HUES48 (cell line): Measurements from ENCODE around the gene ACTR1A.

Experiments
- H3K27ac ChIP-seq: one replicate; pipeline ENCODE4 v1.7.0; 2013; ENCODE audit warnings: low read depth, low read length, inconsistent platforms
- H3K27me3 ChIP-seq: 2 replicates; pipeline ENCODE4 v1.6.1; 2013; ENCODE audit warnings: mild to moderate bottlenecking, low read length; ENCODE audit not compliant: control insufficient read depth, insufficient read depth
- H3K36me3 ChIP-seq: 2 replicates; pipeline ENCODE4 v1.6.1; 2013; ENCODE audit warnings: low read length; ENCODE audit not compliant: control insufficient read depth, insufficient read depth
- H3K4me1 ChIP-seq: 2 replicates; pipeline ENCODE4 v1.6.1; 2013; ENCODE audit warnings: mild to moderate bottlenecking, low read length; ENCODE audit not compliant: control insufficient read depth, insufficient read depth
- H3K4me3 ChIP-seq: 2 replicates; pipeline ENCODE4 v1.5.1; 2013; ENCODE audit warnings: mild to moderate bottlenecking, low read depth, low read length
- H3K9ac ChIP-seq: 2 replicates; pipeline ENCODE4 v1.6.1; 2013; ENCODE audit warnings: mild to moderate bottlenecking, low read depth, low read length, moderate library complexity
- H3K9me3 ChIP-seq: 2 replicates; pipeline ENCODE4 v1.6.1; 2013; ENCODE audit warnings: low read length; ENCODE audit not compliant: control insufficient read depth, insufficient read depth

ACTR1A gene

DNA sequence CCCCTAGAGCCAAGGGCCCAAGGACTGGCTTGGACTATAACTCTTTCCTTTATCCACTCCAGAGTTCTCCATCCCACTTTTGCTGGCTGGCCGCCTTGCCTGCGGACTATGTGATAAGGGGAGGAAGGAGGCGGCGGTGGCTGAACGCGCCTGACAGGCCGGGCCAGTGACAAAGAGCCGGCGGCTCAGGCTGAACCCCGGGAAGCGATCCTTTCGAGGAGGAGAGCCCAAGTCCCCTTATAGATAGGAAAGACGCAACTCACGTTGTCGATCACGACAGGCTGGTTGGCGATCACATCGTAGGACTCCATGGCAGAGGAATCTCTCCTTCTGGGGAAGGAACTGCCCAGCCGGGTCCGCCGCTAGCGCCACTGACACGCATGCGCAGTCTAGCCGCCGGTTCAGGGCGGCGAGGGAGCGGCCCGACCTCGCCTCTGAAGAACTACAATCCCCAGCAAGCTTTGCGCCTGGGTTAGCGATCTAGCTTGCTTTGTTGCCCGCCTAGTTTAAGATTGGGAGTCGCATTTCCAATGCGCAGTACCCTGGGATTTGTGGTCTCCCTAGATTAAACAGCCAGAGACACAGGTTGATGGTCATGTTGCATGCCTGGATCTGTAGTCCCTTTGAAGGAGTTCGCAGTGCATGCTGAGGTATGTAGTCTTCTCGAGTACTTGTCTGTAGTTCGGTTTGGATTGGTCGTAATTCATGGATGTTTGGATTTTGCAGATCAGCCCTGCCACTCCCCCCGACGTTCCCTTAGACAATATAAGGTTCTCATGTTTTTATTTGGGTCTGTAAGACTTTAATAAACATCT is at the start of gene ACTR1A:
TSS of gene ACTR1A (minus strand) at position 376 of the 815 bp plus-strand sequence. CDS start at position 311, 65 bp downstream.
- no peaks in the 10 kb centered on the region for H3K36me3 ChIP-seq
- H3K9me3 ChIP-seq = no peaks in the 10 kb centered on the region
- H3K9ac ChIP-seq = peak within 1 kb of the TSS; percentile 64
- peak within 1 kb of the TSS; percentile 79 for H3K27ac ChIP-seq
- H3K4me3 ChIP-seq = peak within 1 kb of the TSS; percentile 94
- peaks cover 17% of the 10 kb centered on the region for H3K4me1 ChIP-seq
- peaks cover 16% of the 10 kb centered on the region for H3K27me3 ChIP-seq

DNA sequence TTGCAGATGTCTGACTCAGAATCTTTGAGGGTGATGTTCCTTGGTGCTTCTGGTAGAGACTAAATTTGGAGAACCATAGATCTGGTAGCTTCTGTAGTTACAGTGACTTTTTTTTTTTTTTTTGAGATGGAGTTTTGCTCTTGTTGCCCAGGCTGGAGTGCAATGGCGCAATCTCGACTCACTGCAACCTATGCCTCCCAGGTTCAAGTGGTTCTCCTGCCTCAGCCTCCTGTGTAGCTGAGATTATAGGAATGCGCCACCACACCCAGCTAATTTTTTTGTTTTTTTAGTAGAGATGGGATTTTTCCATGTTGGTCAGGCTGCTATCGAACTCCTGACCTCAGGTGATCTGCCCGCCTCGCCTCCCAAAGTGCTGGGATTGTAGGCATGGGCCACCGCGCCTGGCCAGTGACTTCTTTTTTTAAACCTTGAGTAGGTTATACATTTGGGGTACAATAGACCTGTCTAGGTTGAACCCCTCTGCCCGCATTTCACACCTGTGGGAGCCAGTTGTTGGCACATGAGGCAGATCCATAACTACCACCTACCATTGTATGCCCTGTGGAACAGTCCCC is 48.2 kb upstream of the ACTR1A start:
- H3K4me3 ChIP-seq = no peak overlapping the region
- no peak overlapping the region for H3K9ac ChIP-seq
- H3K4me1 ChIP-seq = no peaks in the 10 kb centered on the region
- H3K27me3 ChIP-seq = no peaks in the 10 kb centered on the region
- H3K9me3 ChIP-seq = no peaks in the 10 kb centered on the region
- H3K36me3 ChIP-seq = no peaks in the 10 kb centered on the region
- no peak overlapping the region for H3K27ac ChIP-seq

DNA sequence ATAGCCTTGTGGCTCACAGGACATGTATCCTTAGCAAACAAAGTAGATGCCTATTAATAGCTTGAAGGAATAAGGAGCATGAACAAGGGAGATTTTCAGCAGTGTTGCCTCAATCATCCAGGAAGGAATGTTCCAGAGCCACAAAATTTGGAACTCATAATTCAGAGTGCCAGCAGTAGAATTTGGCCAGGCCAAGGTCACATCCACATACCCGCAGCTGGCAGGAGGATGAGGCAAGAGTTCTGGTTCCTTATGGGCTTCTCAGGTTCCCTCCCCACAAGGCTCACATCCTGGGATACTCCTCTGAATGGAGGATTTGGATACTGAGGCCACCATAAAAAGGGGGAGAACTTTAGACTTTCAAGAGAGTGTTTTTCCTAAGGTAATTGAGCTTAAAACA is 47.0 kb upstream of the ACTR1A start:
- H3K27me3 ChIP-seq = no peaks in the 10 kb centered on the region
- no peaks in the 10 kb centered on the region for H3K4me1 ChIP-seq
- no peaks in the 10 kb centered on the region for H3K36me3 ChIP-seq
- H3K9ac ChIP-seq = no peak overlapping the region
- no peak overlapping the region for H3K27ac ChIP-seq
- no peak overlapping the region for H3K4me3 ChIP-seq
- no peaks in the 10 kb centered on the region for H3K9me3 ChIP-seq

DNA sequence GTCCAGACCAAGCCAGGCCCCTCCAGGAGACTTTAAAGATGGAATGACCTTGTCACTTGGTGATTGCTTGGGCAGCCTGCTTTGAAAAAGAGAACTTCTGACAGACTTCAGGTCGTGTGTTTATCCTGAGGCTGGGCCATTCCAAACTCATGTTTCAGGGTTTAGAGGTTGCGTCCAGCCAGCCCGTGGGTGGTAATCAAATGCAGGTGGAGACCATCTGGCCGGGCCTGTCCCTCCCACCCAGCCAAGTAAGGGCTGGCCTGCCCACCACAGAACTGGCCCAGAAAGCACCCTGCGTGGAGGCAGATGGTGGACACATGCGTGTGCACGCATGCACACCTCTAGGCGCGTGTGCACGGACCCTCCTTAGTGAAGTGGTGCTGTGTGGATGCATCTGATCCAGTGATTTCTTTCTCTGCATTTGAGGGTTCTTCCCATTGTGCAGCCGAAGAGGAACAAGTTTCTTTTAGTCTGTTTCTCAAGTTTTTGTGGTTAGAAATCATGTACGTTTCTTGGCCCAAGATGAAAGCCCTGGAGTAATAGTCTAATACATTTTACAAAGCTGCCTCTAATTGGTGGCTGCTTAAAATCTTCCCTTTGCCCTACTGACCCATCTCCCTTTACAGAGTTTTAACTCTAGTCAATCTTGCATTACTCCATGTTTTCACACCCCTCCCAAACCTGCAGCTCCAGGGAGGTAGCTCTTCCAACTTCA is 44.3 kb upstream of the ACTR1A start:
- Histone ChIP-seq H3K27ac (no peak overlapping the region), H3K9me3 (no peaks in the 10 kb centered on the region), H3K4me1 (no peaks in the 10 kb centered on the region), H3K4me3 (no peak overlapping the region), H3K36me3 (no peaks in the 10 kb centered on the region), H3K9ac (no peak overlapping the region), H3K27me3 (no peaks in the 10 kb centered on the region)

DNA sequence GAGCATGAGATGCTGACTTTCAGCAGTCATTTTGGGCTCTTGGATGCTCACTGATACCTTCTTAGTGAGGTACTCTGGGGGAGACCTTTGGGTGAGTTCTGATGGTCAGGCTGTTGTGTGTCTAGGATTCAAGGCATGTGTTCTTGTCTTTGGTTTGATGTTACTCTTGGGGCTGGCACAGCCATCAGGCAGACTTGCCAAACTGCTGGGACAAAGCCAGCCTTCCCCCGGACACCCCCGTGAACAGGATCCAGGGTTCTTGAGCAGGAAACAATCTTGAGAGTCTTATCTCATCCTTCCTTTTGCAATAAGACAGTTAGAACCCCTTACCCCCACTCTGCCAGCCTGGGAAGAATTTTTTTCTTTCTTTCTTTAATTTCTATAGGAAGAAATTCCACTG is 43.5 kb upstream of the ACTR1A start:
- H3K4me3 ChIP-seq = no peak overlapping the region
- no peaks in the 10 kb centered on the region for H3K36me3 ChIP-seq
- H3K27ac ChIP-seq = no peak overlapping the region
- no peaks in the 10 kb centered on the region for H3K9me3 ChIP-seq
- H3K4me1 ChIP-seq = no peaks in the 10 kb centered on the region
- H3K27me3 ChIP-seq = no peaks in the 10 kb centered on the region
- H3K9ac ChIP-seq = no peak overlapping the region

DNA sequence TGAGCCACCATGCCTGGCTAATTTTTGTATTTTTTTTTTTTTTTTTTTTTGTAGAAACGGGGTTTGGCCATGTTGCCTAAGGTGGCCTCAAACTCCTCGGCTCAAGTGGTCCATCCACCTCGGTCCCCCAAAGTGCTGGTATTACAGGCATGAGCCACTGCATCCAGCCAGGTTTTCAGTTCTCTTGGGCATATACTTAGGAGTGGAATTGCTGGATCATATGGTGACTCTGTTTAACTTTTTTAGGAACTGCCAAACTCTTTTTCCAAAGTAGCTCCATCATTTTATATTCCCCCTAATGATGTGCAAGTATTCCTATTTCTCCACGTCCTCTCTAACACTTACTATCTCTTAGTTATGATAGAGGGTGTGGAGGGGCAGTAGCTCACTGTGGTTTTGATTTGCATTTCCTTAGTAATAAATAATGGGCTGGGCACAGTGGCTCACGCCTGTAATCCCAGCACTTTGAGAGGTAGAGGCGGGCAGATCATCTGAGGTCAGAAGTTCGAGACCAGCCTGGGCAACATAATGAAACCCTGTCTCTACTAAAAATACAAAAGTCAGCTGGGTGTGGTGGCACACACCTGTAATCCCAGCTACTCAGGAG is 42.9 kb upstream of the ACTR1A start:
- Histone ChIP-seq H3K9me3 (no peaks in the 10 kb centered on the region), H3K27me3 (no peaks in the 10 kb centered on the region), H3K4me1 (no peaks in the 10 kb centered on the region), H3K4me3 (no peak overlapping the region), H3K36me3 (no peaks in the 10 kb centered on the region), H3K27ac (no peak overlapping the region), H3K9ac (no peak overlapping the region)

DNA sequence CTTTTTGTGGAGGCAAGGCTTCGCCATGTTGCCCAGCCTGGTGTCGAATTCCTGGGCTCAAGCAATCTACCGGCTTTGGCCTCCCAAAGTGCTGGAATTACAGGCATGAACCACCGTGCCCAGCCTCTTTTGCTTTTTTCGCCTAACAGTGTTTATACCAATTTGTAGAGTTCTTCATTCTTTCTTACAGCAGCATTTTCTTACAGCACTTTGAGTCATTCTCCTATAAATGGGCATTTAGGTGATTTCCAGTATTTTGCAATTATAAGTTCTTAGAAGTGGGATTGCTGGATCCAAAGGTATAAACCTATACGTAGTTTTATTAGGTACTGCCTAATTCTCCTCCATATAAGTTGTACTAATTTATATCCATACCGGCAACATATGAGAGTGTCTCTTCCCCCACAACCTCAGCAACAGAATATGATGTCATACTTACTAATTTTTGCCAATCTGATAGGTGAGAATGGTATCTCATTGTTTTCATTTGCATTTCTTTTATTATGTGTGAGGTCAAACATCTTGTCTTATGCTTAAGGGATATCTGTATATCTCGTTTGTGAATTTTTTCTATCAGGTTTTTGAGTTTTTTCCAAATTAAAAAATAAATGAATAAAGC is 40.4 kb upstream of the ACTR1A start:
- Histone ChIP-seq H3K36me3 (no peaks in the 10 kb centered on the region), H3K9ac (no peak overlapping the region), H3K4me3 (no peak overlapping the region), H3K27ac (no peak overlapping the region), H3K27me3 (no peaks in the 10 kb centered on the region), H3K9me3 (no peaks in the 10 kb centered on the region), H3K4me1 (no peaks in the 10 kb centered on the region)

DNA sequence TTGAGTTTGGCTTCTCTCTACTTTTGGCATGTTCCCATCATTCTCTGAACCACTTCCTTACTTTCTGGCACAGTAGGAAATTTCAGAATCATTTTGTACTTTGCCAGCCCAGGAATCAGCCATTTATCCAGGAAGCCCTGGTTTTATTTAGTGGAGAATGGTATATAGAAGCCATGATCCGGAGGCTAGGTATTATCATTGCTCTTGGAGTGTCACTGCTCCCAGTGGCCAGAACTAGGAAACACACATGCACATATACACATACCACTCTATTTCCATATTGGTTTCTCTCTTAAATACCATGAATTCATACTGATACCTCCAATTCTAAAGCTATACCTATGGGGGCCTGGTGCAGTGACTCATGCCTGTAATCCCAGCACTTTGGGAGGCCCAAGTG is 37.5 kb upstream of the ACTR1A start:
- Histone ChIP-seq H3K4me3 (no peak overlapping the region), H3K36me3 (no peaks in the 10 kb centered on the region), H3K4me1 (no peaks in the 10 kb centered on the region), H3K27me3 (no peaks in the 10 kb centered on the region), H3K9me3 (no peaks in the 10 kb centered on the region), H3K9ac (no peak overlapping the region), H3K27ac (no peak overlapping the region)

DNA sequence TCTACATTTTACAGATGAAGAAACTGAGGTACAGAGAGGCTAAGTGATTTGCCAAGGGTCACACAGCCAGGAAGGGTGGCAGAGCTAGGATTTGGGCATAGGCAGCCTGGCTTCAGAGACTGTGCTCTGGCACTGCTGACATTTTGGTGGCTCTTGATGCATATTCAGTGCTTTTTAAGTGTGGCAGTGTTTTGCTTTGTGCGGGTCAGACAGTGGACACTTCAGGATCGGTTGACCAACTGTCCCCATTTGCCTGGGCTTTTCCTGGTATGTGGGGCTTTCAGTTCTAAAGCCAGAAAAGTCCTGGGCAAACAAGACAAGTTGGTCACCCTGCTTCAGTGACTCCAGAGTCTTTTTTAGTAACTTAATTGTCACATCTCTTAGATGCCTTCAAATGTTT is 36.3 kb upstream of the ACTR1A start:
- Histone ChIP-seq H3K9me3 (no peaks in the 10 kb centered on the region), H3K27me3 (no peaks in the 10 kb centered on the region), H3K27ac (no peak overlapping the region), H3K9ac (no peak overlapping the region), H3K36me3 (no peaks in the 10 kb centered on the region), H3K4me1 (no peaks in the 10 kb centered on the region), H3K4me3 (no peak overlapping the region)

DNA sequence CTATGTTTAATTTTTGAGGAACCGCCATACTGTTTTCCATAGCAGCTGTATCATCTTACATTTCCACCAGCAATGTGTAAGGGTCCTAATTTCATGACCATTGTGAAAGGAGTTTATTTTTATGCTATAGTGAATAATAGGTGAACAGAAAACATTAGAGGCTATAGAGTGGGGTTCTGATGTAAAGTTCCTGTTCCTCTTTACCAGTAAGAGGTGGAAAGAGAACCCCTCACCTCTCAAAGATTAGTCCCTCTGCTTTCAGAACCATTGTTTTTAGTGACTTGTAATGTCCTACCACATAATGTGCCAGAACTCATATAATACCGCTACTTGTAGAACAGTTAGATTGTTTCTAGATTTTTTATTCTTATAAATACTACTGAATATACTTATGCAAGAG is 35.4 kb upstream of the ACTR1A start:
- H3K4me3 ChIP-seq = no peak overlapping the region
- H3K36me3 ChIP-seq = no peaks in the 10 kb centered on the region
- no peak overlapping the region for H3K27ac ChIP-seq
- H3K4me1 ChIP-seq = no peaks in the 10 kb centered on the region
- no peaks in the 10 kb centered on the region for H3K9me3 ChIP-seq
- H3K9ac ChIP-seq = no peak overlapping the region
- H3K27me3 ChIP-seq = no peaks in the 10 kb centered on the region
